GM19099 (cell line): ENCODE measurements around the gene FBXL16.

Experiments
- POLR2A ChIP-seq: IDR thresholded peaks from 3 replicates; pipeline ENCODE4 v1.6.1; 2011; ENCODE audit warnings: low read depth; ENCODE audit not compliant: insufficient read length; ENCODE audit errors: extremely low read depth

Gene FBXL16

GRCh38 chr16:709566-710499, 4.2 kb upstream of the FBXL16 start:
- TF ChIP-seq POLR2A: no peak

DNA sequence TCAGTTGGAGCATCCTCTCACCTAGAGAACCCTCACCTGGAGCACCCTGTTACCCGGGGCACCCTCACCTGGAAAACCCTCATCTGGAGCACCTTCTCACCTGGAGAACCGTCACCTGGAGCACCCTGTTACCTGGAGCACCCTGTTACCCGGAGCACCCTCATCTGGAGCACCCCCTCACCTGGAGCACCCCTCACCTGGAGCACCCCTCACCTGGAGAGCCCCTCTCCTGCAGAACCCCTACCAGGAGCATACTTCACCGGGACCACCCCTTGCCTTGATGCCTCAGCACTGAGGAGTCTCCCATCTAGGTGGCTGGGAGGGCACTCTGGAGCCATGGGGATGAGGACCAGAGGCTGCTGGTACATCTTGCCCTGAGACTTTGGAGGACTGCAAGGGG, 3.4 kb upstream of the FBXL16 start:
- TF ChIP-seq POLR2A: no peak

GRCh38 chr16:708019-708418, 2.4 kb upstream of the FBXL16 start:
- TF ChIP-seq POLR2A: no peak

DNA sequence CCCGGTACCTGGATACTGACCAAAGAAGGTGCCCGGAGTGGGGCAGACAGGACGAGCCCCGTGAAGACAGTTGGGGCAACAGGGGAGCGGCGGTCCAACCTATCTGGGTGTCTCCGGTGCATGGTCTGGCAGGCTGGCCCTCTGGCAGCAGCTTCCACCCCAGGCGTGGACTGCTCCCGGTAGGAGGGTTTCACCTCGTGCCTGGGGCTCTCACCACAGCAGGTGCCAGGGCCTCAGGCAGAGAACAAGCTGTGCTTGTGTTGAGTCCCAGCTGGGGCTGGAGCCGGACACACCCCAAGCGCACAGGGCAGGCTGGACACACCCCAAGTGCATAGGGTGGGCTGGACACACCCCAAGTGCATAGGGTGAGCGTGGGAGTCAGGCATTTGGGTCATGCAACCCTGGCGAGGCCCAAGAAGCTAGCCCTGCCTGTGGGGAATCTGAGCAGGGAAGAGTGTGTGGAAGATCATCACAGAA, 1.5 kb upstream of the FBXL16 start:
- no peak for TF ChIP-seq POLR2A

DNA sequence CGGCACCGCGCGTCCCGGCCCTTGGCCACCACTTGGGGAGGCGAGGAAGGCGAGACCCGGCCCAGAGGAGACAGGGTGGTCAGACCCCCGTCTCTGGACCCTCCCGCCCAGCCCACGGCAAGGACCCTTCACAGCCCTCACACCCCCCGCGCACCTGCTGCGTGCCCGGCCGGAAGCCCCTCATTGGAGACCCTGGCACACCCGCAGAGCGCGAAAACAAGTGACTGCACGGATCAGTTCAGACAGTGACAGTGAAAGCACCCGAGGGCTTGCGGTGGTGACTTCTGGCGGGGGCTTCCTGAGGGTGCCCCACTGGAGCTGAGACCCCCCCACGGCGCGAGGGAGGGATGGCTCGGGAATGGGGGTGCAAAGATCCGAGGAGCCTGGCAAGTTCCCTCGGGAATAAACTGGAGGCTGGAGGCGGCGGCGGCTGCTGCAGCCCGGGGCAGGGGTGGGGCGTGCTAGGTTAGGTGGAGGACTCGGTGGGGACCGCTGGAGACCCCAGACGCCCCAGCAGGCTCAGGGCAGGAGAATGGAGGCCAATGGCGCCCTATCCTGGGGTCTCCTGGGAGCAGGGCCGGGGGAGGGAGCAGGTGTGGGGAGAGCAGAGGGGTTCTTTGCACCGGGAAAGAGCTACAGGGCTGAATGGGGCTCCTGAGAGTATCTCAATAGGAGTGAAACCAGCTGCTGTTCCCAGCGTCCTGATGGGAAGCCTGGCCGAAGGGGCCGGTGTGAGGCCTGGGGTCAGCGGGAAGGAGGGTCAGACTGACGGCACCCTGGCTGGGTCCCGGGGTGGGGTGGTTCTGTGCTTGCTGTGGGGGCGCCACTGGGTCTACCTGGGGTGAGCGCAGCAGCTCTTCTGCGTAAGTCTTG, 824 bp upstream of the FBXL16 start:
- TF ChIP-seq POLR2A: no peak

- no peak for TF ChIP-seq POLR2A
Observed at GRCh38 chr16:704552-705380, 835 bp downstream of the FBXL16 start.

- TF ChIP-seq POLR2A: no peak
Observed at GRCh38 chr16:704047-704446, 1.6 kb downstream of the FBXL16 start.

DNA sequence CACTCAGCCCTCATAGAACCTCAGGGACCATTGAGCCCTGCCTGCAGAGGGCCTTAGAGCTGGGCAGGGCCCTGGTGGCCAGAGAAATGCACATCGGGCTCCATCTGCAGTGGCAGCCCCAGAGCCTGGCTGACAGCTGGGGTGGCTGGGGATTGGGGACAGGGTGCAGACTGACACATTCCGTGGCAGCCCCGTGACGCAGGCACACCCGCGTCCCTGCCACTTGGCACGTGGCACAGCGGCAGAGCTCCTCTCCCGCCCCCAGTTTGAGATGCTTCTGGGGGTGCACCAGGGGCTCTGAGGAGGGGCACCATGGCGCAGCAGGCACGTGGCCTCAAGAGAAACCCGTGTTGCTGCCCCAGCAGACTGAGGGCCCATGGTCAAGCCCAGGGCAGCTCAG, 2.2 kb downstream of the FBXL16 start:
- TF ChIP-seq POLR2A: no peak

GRCh38 chr16:702341-702740, 3.3 kb downstream of the FBXL16 start:
- no peak for TF ChIP-seq POLR2A

GRCh38 chr16:700684-701584, 4.7 kb downstream of the FBXL16 start:
- no peak for TF ChIP-seq POLR2A

- TF ChIP-seq POLR2A: no peak
Observed at GRCh38 chr16:698911-699671, 6.5 kb downstream of the FBXL16 start.

DNA sequence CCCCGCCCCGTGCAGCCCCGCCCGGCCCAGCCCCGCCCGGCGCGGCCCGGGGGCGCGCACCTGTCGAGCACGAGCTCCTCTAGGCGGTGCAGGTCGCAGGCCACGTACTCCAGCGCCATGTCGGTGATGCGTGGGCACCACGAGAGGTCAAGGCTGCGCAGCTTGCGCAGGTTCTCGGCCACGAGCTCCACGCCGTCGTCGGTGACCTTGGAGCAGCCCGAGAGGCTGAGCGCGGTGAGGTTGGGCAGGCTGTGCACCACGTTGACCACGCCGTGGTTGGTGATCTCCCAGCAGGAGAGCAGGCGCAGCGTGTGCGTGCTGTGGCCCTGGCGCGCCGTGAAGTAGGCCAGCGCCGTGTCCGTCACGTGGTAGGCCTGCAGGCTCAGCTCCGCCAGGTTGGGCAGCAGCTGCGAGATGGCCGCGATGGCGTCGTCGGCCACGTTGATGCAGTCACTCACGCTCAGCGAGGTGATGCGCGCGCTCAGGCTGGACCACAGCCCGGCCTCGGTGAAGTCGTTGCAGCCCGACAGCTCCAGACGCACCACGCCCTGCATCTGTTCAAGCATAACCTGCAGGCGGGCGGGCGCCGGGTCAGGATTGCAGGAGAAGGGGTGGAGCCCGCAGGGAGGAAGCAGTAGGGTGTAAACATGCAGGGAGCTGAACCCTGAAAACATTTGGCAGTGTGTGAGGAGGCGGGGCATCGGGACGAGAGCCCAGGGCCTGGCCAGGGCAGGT, 10.1 kb downstream of the FBXL16 start:
- TF ChIP-seq POLR2A: peak; percentile 56
